Spleen (tissue), 7 donors: Measurements from ENCODE around the gene CACNA1C.

Experiments
- CTCF ChIP-seq, 11 experiments: fragments of 200-600 bp in 7 of 11; fragments of 450-650 bp in 4 of 11; sonication (generic) in 4 of 11; IDR thresholded peaks in 8 of 11; conservative IDR thresholded peaks in 3 of 11; 1 replicate in 7 of 11; 2 replicates in 4 of 11; pipeline versions ENCODE4 v1.4.0 to v1.8.0; 2016 to 2021; ENCODE audit warnings: antibody characterized with exemption in 11 of 11, inconsistent platforms in 4 of 11, mild to moderate bottlenecking in 1 of 11
- POLR2A ChIP-seq, 3 donors: fragments of 450-650 bp; IDR thresholded peaks; one replicate each; pipeline ENCODE4 v1.5.1; 2017; ENCODE audit warnings: antibody characterized with exemption in 3 of 3, mild to moderate bottlenecking in 1 of 3
- POLR2AphosphoS5 ChIP-seq, 3 donors: sonication (generic); formaldehyde crosslinking; IDR thresholded peaks; one replicate each; pipeline ENCODE4 v1.5.1; 2017; ENCODE audit warnings: antibody characterized with exemption in 3 of 3
- donor health status: DM: no; HTN: no; CAD: no; lungs with moderate emphysema.
- donor health status: DM: no; HTN: no; CAD: no.
- donor health status: DM: no; HTN: no; CAD: no.

- TF ChIP-seq CTCF (IDR thresholded peaks at IDR 0.05 in 8 of 11, conservative IDR thresholded peaks at IDR 0.05 in 3 of 11) (no peak), POLR2A (IDR thresholded peaks at IDR 0.05) (no peak), POLR2AphosphoS5 (IDR thresholded peaks at IDR 0.05) (no peak)
Observed at GRCh38 chr12:2061402-2061801, 8.6 kb downstream of the CACNA1C start.
